Activated T-helper 1 cell treated with anti-CD3 and anti-CD28 coated beads, Interleukin-12 subunit alpha, Interleukin-12 subunit beta, Interleukin-2, Interleukin-4 antibody, amounts not matched to agents 30 ng/mL and 10 ng/mL and 1 ng/mL, durations not matched to agents 14 hours and 24 hours and 36 hours (primary cell): ENCODE measurements around the gene TSPAN32. TPM values are rescaled to one million over a fixed set of nuclear protein-coding genes. Genes with fewer than 3 reads are reported as not detected.

Experiments
- DNase-seq: peaks from one replicate; pipeline ENCODE4 v3.0.0; 2021; ENCODE audit warnings: low spot score
- H3K27ac Mint-ChIP-seq: one replicate; pipeline ENCODE4 v1.8.0; 2021; ENCODE audit warnings: mild to moderate bottlenecking, mixed read lengths
- H3K27me3 Mint-ChIP-seq: one replicate; pipeline ENCODE4 v1.8.0; 2022; ENCODE audit warnings: mild to moderate bottlenecking, moderate library complexity, mixed read lengths; ENCODE audit not compliant: insufficient read depth
- H3K36me3 Mint-ChIP-seq: one replicate; pipeline ENCODE4 v1.8.0; 2021; ENCODE audit warnings: low read depth, mixed read lengths
- H3K4me1 Mint-ChIP-seq: one replicate; pipeline ENCODE4 v1.8.0; 2021; ENCODE audit warnings: low read depth, mixed read lengths
- H3K4me3 Mint-ChIP-seq: one replicate; pipeline ENCODE4 v1.8.0; 2021; ENCODE audit warnings: mild to moderate bottlenecking, moderate library complexity, mixed read lengths
- H3K9me3 Mint-ChIP-seq: one replicate; pipeline ENCODE4 v1.8.0; 2021; ENCODE audit warnings: mixed read lengths
- intact Hi-C: fragments of 100-400 bp; cut with micrococcal nuclease; formaldehyde crosslinking; loops from one replicate; pipeline ENCODE4 v1.15.1; 2024
- total RNA-seq: library from RNA; stranded (reverse); gene quantifications from 2 replicates; pipeline ENCODE4 v1.2.3, GENCODE V29; 2022

TSPAN32 gene
- total RNA-seq, 1 donor from 2014 or later = 2.1 TPM

- Mint-ChIP-seq H3K36me3 (no peaks in the 10 kb centered on the region), H3K4me1 (peaks cover 27% of the 10 kb centered on the region), H3K9me3 (no peaks in the 10 kb centered on the region), H3K27ac (peak overlapping the region; percentile 86), H3K27me3 (no peaks in the 10 kb centered on the region), H3K4me3 (peak overlapping the region; percentile 59)
- intact Hi-C loops = loop anchor here (1.0 kb wide), 5 partner anchors 71 to 225 kb away; partner anchors contain the start of genes CD81 and TSSC4
- no peak for DNase-seq
Measured at GRCh38 chr11:2305788-2306451, 4.1 kb downstream of the TSPAN32 start.

GRCh38 chr11:2306452-2306823 is 4.6 kb downstream of the TSPAN32 start:
- intact Hi-C loops = no loop called here

GRCh38 chr11:2306877-2307500 is 5.2 kb downstream of the TSPAN32 start:
- intact Hi-C loops = no loop called here
- Mint-ChIP-seq H3K36me3 (no peaks in the 10 kb centered on the region), H3K4me3 (no peak overlapping the region), H3K9me3 (no peaks in the 10 kb centered on the region), H3K27ac (no peak overlapping the region), H3K4me1 (peaks cover 21% of the 10 kb centered on the region), H3K27me3 (no peaks in the 10 kb centered on the region)
- no peak for DNase-seq

More at GRCh38 chr11:2306452-2306823, 4.6 kb downstream of the TSPAN32 start:
- no peaks in the 10 kb centered on the region for H3K27me3 Mint-ChIP-seq
- peak overlapping the region; percentile 59 for H3K4me3 Mint-ChIP-seq
- peaks cover 26% of the 10 kb centered on the region for H3K4me1 Mint-ChIP-seq
- H3K9me3 Mint-ChIP-seq = no peaks in the 10 kb centered on the region
- no peak for DNase-seq
- peak overlapping the region; percentile 86 for H3K27ac Mint-ChIP-seq
- H3K36me3 Mint-ChIP-seq = no peaks in the 10 kb centered on the region

GRCh38 chr11:2307501-2308331 is 5.9 kb downstream of the TSPAN32 start:
- H3K36me3 Mint-ChIP-seq = no peaks in the 10 kb centered on the region
- H3K4me3 Mint-ChIP-seq = no peak overlapping the region
- no peaks in the 10 kb centered on the region for H3K9me3 Mint-ChIP-seq
- H3K27me3 Mint-ChIP-seq = no peaks in the 10 kb centered on the region
- peaks cover 18% of the 10 kb centered on the region for H3K4me1 Mint-ChIP-seq
- no peak overlapping the region for H3K27ac Mint-ChIP-seq
- no peak for DNase-seq
- intact Hi-C loops = no loop called here

GRCh38 chr11:2308713-2309112 is 6.9 kb downstream of the TSPAN32 start:
- Mint-ChIP-seq H3K27me3 (no peaks in the 10 kb centered on the region), H3K4me3 (no peak overlapping the region), H3K36me3 (no peaks in the 10 kb centered on the region), H3K27ac (no peak overlapping the region), H3K4me1 (peaks cover 14% of the 10 kb centered on the region), H3K9me3 (no peaks in the 10 kb centered on the region)
- intact Hi-C loops = no loop called here
- no peak for DNase-seq

- H3K36me3 Mint-ChIP-seq = no peaks in the 10 kb centered on the region
- intact Hi-C loops = no loop called here
- H3K27me3 Mint-ChIP-seq = no peaks in the 10 kb centered on the region
- H3K4me1 Mint-ChIP-seq = peaks cover 14% of the 10 kb centered on the region
- no peaks in the 10 kb centered on the region for H3K9me3 Mint-ChIP-seq
- no peak overlapping the region for H3K4me3 Mint-ChIP-seq
- no peak for DNase-seq
- H3K27ac Mint-ChIP-seq = no peak overlapping the region
Measured at GRCh38 chr11:2309251-2310072, 7.6 kb downstream of the TSPAN32 start.

- DNase-seq = no peak
- H3K4me3 Mint-ChIP-seq = no peak overlapping the region
- intact Hi-C loops = no loop called here
- H3K9me3 Mint-ChIP-seq = no peaks in the 10 kb centered on the region
- H3K36me3 Mint-ChIP-seq = no peaks in the 10 kb centered on the region
- peaks cover 14% of the 10 kb centered on the region for H3K4me1 Mint-ChIP-seq
- no peak overlapping the region for H3K27ac Mint-ChIP-seq
- no peaks in the 10 kb centered on the region for H3K27me3 Mint-ChIP-seq
Measured at GRCh38 chr11:2310073-2310785, 8.4 kb downstream of the TSPAN32 start.

- no peaks in the 10 kb centered on the region for H3K36me3 Mint-ChIP-seq
- no peaks in the 10 kb centered on the region for H3K9me3 Mint-ChIP-seq
- H3K4me3 Mint-ChIP-seq = no peak overlapping the region
- H3K27me3 Mint-ChIP-seq = no peaks in the 10 kb centered on the region
- intact Hi-C loops = no loop called here
- H3K27ac Mint-ChIP-seq = no peak overlapping the region
- H3K4me1 Mint-ChIP-seq = peaks cover 8% of the 10 kb centered on the region
- no peak for DNase-seq
Measured at GRCh38 chr11:2310786-2311352, 9.1 kb downstream of the TSPAN32 start.

GRCh38 chr11:2311353-2312133 is 9.7 kb downstream of the TSPAN32 start:
- H3K27ac Mint-ChIP-seq = no peak overlapping the region
- H3K9me3 Mint-ChIP-seq = no peaks in the 10 kb centered on the region
- no peak overlapping the region for H3K4me3 Mint-ChIP-seq
- H3K36me3 Mint-ChIP-seq = no peaks in the 10 kb centered on the region
- intact Hi-C loops = no loop called here
- DNase-seq = no peak
- no peaks in the 10 kb centered on the region for H3K27me3 Mint-ChIP-seq
- peaks cover under 1% of the 10 kb centered on the region for H3K4me1 Mint-ChIP-seq

- H3K9me3 Mint-ChIP-seq = no peaks in the 10 kb centered on the region
- intact Hi-C loops = no loop called here
- H3K36me3 Mint-ChIP-seq = no peaks in the 10 kb centered on the region
- no peaks in the 10 kb centered on the region for H3K4me1 Mint-ChIP-seq
- DNase-seq = no peak
- no peaks in the 10 kb centered on the region for H3K27me3 Mint-ChIP-seq
- no peak overlapping the region for H3K4me3 Mint-ChIP-seq
- H3K27ac Mint-ChIP-seq = no peak overlapping the region
Measured at GRCh38 chr11:2312232-2313042, 10.6 kb downstream of the TSPAN32 start.
